GM12864 (cell line): Measurements from ENCODE around the gene MB.

ENCODE experiments used
- DNase-seq: peaks from one replicate; pipeline ENCODE4 v3.0.0-alpha.2; 2011; ENCODE audit warnings: low read depth
- H3K4me3 ChIP-seq: 2 replicates; pipeline ENCODE4 v1.5.1; 2011; ENCODE audit warnings: mild to moderate bottlenecking, low read depth, low read length, control low read depth
- TF ChIP-seq, protein P1 (sequence below): IDR thresholded peaks from 2 replicates; pipeline ENCODE4 v1.5.1; 2011; ENCODE audit warnings: low read depth, mild to moderate bottlenecking, moderate library complexity, low read length, control low read depth, inconsistent platforms; ENCODE audit errors: missing control alignments

MB gene

GRCh38 chr22:35596821-35597220 is 20.3 kb downstream of the MB start:
- TF ChIP-seq, protein P1, sequence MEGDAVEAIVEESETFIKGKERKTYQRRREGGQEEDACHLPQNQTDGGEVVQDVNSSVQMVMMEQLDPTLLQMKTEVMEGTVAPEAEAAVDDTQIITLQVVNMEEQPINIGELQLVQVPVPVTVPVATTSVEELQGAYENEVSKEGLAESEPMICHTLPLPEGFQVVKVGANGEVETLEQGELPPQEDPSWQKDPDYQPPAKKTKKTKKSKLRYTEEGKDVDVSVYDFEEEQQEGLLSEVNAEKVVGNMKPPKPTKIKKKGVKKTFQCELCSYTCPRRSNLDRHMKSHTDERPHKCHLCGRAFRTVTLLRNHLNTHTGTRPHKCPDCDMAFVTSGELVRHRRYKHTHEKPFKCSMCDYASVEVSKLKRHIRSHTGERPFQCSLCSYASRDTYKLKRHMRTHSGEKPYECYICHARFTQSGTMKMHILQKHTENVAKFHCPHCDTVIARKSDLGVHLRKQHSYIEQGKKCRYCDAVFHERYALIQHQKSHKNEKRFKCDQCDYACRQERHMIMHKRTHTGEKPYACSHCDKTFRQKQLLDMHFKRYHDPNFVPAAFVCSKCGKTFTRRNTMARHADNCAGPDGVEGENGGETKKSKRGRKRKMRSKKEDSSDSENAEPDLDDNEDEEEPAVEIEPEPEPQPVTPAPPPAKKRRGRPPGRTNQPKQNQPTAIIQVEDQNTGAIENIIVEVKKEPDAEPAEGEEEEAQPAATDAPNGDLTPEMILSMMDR = no peak
- no peak for DNase-seq

GRCh38 chr22:35594686-35595085 is 22.4 kb downstream of the MB start:
- DNase-seq = no peak
- H3K4me3 ChIP-seq = no peak overlapping the region
- TF ChIP-seq, protein P1 = no peak

More at GRCh38 chr22:35596821-35597220, 20.3 kb downstream of the MB start:
- H3K4me3 ChIP-seq = no peak overlapping the region

GRCh38 chr22:35593891-35594470 is 23.1 kb downstream of the MB start:
- TF ChIP-seq, protein P1 = no peak
- DNase-seq = no peak
- H3K4me3 ChIP-seq = no peak overlapping the region

DNA sequence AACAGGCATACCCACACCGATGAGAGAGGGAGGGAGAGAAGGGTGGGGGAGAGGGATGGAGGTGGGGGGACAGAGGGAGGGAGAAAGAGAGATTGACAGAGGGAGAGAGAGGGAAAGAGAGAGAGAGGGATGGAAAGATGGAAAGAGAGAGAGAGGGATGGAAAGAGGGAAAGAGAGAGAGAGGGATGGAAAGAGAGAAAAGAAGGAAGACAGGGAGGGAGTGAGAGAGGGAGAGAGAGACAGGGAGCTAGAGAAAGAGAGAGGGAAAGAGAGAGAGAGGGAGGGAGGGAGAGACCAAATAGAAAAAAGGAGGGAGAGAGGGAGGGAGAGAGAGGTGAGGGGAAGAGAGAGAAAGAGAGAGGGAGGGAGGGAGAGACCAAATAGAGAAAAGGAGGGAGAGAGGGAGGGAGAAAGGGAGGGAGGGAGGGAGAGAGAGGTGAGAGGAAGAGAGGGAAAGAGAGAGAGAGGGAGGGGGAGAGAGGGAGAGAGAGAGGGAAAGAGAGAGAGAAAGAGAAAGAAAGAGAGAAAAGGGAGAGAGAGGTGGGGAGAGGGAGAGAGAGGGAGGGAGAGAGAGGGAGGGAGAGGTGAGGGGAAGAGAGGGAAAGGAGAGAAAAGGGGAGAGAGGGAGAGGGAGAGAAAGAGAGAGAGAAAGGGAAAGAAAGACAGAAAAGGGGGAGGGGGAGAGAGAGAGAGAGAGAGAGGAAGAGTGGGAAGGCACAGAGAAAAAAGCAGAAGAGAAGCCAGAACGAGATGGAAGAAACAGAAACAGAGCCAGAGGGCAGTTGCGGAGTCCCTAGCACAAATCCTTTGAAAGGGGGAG is 23.8 kb downstream of the MB start:
- TF ChIP-seq, protein P1 = no peak
- DNase-seq = no peak
- no peak overlapping the region for H3K4me3 ChIP-seq

DNA sequence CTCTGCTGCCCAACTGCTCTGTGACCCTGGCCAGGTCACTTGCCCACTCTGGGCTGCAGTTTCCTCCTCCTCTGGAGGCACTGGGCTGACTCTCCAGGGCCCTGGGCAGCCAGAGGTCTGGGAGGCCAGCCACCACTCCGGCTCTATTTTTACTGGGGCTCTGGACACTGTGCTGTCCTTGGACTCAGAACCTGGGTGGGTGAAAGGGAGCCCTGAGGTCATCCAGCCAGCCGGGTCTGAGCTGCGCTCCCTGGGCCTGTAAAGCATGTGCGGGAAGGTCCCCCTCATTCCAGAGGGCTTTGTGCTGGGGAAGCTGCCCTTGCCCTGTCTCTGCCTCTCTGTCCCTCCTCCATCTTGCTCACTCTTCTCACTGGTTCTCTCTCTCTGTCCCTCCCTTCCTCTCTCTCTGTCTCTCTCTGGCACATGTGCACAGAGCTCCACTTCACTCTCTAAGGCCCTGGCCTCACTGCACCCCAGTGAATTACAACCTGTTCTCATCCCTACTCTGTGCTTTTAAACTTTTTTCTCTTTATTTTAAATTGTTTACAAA is 24.6 kb downstream of the MB start:
- no peak for DNase-seq
- TF ChIP-seq, protein P1 = no peak
- H3K4me3 ChIP-seq = no peak overlapping the region

- H3K4me3 ChIP-seq = no peak overlapping the region
- DNase-seq = no peak
- TF ChIP-seq, protein P1 = no peak
Observed at GRCh38 chr22:35591714-35592417, 25.3 kb downstream of the MB start.
